SKM-1 treated with dmso at 0.1 percent for 144 hours (cell line): Measurements from ENCODE around the gene DNAH1.

Source experiments
- DNase-seq: peaks from one replicate; lab custom pipeline; 2025; ENCODE audit not compliant: unreplicated experiment; lab: John Stamatoyannopoulos, UW

The DNAH1 gene

DNA sequence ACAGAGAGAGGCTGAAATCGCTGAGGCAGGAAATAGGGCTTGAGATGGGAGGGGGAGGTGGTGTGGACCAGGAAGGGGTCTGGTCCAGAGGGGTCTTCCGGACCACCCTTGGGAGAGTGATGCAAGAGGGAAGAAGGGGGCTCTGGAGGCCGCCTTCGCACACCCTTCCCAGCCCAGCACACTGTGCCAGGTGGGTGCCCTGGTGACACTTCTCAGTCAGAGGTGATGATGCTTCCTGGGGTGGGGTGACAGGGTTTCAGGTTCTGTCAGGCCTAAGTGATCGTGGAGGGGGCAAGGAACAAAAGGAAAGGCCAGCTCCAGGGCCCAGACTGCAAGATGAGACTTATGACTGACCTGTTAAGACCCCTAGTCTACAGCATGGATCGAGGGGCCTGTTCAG lies 116.1 kb downstream of the DNAH1 start:
- DNase-seq: no peak

DNA sequence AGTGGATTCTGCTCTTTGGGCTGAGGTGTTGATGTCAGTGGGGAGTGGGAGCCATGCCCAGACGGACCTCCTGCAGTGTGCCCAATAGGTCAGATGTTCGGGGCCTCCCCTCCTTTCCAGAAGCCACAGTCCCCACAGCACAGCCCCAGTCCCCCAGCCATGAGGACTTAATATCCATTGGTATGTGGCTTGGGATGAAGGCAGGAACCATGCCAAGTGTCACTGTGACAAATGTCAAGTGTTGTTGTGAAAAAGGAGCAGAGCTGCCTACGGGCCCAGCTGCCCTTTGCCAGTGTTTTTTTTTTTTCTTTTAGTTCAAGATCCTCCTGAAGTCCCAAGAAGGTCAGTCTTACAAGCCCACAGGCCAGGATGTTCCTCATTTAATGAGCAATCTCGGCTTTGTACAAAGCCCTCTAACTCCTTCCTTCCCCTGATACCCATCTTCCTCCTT lies 116.6 kb downstream of the DNAH1 start:
- DNase-seq: peak; percentile 10

DNA sequence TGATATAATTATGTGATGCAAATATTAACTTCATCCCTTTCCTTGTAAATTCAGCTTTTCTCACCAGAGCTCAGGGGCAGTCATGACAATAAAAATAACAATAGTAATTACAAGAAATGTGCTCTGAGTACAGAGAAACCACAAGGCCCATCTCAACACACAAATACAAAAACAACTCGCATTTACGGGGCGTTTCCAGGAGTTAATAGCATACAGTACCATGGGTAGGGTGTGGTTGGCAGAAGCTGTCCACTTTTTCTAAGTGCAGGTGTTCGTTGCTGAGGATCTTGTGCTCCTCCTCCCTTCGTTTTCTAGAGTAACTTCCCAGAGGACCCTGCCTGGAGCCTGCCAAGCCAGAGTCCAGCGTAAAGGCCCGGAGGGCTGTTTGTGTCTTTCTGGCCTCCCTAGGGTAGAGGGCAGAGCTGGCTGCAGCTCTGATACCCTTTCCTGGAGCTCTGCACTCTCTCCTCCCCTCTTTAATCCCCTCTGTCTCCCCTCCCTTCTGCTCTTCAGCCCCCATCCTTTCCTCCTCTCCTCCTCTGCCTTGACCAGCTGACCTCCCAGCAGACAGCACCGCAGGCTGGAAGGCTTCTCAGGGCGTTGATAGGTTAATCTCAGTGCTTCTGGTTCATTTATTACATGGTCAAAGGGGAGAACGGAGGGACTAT lies 117.3 kb downstream of the DNAH1 start:
- DNase-seq: no peak

DNA sequence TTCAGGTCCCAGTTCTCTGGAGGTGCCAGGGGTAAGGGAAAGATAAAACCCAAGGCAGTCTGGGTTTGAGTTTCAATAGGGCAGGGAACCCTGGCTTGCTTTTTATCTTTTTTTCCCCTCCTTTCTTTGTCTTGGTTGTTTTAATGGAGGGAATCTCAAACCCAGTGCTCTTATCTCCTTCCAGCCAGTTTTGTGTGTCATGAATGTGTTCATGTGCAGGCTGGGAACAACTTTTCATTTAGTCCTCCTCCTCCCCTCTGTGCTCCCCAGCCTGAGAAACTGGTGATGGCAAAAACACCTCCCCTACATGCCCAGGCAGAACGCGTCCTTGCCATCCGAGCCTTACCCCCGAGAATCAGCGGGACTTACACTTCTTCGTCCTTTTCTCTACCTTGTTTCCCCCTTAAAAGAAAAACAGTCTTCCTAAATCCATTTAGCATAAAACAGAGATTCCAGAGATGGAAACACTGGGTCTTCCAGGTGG lies 117.9 kb downstream of the DNAH1 start:
- no peak for DNase-seq

DNA sequence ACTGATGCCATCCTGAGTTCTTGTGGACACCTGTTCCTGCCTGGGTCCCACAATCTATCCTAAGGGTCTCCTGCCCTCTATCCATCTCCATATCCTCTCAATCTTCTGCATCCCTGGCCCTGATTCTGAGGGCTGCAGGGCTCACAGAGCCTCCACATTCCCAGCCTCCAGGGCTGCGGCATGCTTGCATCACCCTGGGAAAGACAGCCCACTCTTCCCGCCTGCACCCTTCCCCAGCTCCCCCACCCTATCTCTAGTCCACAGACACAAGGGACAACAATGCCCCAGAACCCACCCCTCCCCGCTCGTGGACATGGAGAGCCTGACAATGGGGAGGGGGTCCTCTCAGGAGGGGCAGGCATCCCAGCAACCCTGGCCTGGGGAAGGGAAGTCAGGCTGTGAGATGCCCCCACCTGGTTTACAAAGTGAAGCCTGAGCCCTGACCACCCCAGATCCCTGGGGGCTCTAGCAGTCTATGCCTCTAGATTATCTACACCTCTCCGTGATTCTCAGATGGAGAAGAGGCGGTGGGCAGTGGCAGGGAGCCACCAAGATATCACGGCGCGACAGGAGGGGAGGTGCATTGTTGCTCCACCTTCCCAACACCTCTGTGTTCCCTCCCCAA lies 118.5 kb downstream of the DNAH1 start:
- no peak for DNase-seq

DNA sequence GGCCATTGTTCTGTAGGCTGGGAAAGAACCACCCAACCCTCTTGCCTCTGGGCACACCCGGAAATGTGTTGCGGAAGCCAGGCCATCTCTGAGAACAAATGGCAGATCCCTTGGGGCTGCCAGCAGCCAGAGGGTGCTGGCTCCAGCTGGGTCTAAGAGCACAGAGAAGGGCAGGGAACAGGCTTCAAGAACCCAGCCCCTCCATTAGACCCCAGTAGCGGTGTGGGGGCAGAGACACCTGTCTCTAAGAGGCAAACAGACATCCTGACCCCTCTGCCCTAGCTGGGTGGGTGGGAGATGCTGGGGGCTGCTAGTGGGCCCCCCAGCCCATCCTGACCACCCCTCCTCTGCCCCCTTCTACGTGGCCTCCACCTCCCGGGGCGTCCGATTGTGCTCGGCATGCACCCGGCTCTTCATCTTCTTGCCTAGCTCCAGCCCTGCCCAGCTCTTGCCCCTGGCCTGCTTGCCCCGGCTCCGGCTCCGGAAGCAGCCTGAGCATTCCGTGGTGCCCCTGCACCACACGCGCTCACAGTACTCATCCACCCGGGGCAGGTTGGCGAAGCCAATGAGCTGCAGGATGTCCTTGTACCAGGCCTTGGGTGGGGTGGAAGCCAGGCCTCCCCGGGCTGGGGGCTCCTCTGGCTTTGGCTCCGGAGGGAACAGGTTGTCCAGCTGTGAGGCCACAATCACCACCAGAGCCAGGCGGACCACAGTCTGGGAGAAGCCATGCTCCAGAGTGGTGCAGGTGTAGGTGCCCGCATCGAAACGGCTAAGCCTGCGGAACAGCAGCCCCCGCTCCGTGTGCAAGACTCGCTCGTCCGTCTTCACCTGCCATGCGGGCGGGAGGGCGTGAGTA lies 119.4 kb downstream of the DNAH1 start:
- no peak for DNase-seq

DNA sequence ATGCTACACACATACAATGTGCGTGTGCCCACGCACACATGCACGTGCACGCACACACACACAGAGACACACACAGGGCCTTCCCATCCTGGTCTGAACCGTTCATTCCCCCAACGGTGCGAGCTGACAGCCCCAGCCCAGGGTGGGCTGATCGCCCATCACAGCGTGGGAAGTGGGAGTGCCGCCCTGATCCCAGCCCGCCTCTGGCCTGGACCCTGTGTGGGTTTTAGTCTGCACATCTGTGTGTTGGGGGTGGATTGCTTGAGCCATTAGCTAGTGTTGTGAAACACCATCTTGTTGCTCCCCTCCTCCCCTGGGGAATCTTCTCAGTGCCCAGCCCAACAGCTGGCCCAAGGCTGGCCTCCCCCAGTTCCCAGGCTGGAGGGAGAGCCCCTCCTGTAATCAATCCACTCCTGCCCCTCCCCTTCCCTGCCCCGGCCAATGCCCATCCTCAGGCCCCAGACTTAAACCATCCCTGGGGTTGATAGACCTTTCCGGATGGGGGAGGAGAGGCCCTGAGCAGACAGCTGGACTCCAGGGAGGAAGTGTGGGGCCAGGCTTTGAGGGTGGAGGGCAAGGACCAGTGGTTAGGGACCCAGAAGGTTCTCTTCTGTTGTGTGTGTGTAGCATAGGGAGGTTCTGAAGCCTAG lies 120.5 kb downstream of the DNAH1 start:
- DNase-seq: peak; percentile 75

DNA sequence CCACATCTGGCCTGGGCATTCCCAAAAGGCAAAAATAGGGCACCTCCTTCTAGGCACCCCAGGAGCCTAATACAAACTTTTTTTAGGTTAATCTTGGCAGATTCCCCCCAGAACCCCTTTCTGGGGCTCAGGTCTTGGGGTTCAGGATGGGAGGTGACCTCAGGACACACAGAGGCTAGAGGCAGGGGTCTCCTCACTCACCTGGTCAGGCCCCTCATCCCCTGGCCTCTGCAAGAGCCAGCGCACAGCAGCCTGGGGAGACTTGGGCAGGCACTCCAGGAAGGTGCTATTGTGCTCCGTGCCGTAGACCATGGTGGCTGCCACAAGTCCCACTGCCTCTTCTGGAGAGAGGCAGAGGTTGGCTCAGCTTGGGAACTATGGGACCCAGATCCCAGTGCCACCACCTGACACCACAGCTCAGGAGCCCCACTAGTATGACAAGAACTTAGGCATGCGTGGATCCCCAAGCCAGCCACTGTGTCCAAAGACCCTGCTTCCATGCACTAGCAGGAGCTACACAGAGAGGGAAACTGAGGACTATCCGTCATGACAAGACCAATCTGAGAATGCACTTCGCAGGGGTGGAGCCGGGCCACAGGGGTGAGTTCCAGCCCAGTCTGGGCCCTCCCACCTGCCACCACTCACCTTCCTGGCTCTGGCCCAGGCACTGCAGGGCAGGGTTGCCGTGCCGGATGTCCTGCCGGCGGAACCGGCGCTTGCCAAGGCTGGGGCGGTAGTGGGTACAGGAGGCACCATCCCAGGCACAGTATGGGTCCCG lies 121.4 kb downstream of the DNAH1 start:
- no peak for DNase-seq

DNA sequence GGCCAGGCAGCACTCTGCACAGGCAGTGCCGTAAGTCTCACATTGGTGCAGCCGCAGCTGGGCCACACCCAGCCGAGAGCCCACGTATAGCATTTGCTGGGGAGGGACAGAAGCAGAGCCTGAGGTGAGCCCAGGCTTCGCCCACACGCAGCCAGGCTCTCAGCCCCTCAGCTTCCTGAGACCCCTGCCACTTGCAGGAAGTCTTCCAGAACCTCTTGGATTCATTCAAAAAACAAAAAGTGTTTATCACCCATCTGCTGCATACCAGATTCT lies 121.9 kb downstream of the DNAH1 start:
- DNase-seq: no peak

DNA sequence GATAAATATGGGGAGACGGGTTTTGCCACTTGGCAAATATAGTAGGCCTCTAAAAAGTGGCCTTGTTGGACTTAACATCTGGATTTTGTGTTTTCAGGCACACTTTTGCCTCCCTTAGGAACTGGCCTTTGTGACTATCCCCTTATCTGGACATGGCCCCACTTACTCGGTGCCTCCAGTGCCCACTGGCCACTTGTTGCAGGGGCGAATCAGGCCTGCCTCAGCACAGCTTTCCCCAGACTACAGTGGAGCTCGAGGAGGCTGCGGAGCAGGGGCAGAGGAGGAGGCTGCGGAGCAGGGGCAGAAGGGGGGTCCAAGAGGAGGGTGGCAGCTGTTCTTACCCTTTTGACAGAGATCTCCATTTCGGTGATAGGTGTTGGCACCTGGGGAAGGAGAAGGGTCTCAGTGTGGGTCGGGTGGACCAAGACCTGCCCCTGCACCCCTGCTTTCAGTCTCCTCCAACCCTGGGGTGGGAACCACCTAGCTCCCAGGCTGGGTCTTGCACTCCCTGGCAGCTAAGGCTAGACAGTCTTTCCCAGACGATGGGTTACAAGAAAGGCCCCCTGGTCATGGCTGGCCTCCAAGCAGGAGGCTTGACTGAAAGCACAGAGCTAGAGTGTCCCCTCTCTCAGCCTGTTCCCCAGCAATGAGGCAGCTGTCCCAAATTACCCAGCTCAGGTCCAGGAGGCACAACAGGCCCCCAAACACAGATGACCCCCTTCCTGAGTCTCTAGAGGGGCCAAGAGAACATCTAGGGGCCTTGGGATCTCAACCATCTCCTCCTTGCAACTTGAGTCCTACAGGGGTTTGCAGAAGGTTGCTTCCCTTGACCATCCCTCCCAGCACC lies 122.7 kb downstream of the DNAH1 start:
- DNase-seq: no peak

DNA sequence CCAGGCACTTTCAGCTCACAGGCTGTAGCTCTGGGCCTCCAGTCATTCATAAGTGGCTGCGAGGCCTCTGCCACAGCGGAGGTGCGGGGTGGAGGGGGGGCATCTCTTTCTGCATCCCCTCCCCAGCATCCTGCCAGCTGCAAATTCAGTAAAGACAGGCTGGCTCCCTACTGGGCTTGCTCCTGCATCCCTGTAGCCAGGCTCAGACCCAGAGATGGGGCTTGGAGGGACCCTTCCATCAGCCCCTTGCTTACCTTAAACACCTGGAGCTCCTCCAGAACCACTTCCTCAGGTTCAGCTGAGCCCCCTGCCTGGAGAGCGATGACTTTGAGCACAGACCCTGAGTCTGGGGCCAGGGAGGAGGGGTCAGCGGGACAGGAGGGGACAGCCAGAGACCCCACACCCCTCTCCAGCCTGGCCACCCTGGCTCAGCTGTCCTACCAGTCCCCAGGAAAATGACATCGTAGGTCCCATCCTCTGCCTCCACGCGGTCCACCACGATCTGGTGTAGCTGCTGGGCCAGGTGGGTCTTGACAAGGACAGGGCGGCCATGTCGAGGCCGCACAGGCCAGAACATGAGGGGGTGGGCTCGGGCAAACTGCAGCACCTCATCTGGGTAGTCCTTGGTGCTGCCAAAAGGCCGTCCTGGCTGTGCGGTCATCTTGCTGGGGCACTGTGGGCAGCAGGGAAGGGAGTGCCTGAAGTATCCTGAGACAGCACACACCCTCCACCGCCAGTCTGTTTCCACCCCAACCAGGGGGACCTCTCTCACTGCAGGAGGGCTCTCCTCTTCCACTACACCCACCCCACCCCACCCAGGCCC lies 123.5 kb downstream of the DNAH1 start:
- no peak for DNase-seq

DNA sequence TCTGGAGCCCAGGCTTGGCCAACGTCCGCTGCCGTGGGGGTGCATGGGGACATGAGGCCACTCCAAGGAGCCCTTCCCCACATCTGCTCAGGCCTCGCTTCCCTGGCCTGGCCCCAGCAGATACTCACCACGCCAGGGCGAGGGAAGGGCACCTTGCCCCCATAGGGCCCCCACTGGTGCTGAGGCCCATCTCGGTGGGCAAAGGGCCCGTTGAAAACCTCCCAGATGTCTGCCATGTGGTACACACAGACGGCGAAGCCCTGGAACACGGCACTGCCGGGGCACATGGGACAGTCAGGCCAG lies 124.1 kb downstream of the DNAH1 start:
- no peak for DNase-seq

DNA sequence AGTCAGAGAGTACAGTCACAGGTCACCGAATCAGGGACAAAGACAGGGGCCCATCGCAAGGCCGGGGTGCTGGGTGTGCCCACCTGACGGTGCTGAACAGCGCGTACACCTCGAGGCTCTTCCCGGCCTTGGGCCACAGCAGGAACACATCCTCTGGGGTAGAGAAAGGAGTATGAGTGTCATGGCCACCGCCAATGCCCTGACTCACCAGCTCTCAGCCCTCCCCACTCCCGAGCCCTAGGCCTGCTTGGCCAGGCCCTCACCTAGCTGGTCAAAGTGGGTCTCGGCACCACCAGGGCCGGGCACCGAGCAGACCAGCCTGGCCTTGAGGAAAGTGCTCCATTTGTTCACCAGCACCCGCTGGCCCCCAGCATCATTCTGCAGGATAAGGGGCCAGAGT lies 124.6 kb downstream of the DNAH1 start:
- no peak for DNase-seq

DNA sequence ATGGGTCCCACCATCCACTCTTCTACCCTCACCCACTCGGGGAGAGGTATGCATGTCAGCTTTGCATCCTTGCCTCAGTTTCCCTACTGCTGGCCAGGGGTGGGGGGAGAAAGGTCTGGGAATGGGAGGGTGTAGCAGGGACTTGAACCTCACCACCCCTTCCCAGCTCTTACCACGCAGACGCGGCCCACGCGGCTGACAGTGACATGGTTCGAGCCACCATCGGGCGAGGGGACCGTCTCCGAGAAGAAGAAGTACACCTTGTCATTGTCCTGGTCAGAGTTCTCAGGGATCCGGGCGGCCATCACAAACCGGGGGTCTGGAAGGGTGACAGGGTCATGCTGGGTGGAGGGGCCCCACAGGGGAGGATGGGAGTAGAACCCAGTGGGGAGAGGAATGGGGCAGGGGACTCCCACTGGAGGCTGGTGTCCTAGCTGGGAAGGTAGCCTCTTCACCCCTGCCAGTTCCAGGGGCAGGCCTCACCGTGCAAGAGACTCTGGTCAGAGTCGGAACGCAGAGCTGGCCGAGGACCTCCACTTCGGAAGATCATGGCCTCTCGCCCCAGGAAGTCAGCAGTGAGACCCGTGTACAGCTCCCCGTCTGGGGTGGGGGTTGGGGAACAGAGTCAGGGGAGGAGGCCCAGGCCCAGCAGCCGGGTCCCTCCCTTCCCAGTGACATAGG lies 125.1 kb downstream of the DNAH1 start:
- DNase-seq: no peak

DNA sequence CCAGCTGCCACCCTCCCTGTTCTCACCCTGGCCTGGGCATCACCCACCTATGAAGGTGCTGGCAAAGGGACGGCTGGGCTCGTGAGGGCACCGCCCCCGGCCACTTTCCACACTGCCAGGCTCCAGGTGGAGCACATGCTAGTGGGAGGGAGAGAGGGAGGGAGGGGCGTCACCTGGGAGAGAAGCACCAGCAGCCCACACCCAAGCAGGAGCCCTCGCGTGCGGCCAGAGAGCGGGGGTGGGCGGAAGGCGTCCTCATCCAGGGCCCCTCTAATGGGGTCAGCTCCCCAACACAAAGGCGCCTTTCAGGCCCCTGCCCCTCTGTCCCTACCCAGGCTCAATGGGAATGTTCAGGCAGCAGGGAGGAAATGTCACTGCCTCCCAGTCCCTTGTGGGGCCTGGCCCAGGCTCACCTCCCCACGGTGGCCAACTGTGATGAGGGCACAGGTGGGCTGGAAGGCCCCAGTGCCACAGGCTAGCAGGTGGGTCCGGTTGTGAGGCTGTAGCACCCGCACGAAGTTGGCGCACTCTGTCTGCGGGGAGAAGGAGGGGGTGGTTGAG lies 125.7 kb downstream of the DNAH1 start:
- no peak for DNase-seq

DNA sequence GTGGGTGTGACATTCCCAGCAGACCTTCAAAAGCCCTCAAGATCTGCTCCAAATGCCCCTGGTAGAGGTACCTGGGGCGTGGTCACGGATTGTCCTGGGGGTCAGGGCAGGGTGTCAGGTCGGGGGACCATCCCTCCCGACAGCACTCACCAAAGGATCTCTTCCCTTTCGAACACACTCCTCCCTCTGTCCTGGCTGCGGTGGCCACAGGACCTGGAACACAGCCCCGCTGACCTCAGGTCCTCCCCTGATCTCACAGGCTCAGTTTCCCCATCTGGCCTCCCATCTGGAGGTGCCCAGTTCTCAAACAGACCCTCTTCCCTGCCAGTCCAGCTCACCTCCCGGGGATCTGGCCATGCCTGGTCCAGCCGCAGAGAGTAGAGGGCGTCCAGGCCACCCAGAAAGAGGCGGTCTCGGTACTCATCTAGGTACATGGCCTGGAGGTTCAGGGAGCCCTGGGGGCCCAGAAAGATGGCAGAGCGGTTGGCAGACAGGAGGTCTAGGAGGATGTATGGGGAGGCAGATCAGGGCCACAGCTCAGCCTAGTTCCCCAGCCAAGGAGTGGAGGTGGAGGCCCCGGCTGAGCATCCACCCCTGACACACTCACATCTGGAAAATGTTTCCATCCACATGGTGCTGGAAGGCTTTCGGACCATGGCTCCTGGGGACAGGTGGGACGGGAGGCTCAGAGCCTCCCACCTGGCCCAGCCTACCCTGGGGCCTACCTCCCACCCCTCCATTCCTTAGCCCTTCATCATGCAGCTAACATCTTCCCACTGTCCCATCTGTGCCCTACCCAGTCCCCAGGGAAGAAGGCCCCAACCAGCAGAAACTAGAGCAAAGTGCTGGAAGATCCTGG lies 126.5 kb downstream of the DNAH1 start:
- no peak for DNase-seq

DNA sequence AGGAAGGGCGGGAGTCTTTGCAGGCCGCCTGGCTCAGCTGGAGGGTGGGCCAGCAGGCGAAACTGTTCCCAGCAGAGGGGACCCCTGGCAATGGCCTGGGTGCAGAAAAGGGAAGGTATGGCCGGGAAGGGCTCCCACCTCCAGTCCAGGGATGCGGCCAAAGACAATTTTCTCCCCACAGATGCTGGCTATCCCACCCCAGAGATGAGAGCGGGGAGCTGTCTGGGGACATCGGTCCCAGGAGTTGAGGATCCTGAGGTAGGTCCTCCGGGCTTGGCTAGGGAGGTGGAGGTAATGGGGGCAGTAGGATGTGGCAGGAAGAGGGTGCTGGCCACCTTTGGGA lies 127.1 kb downstream of the DNAH1 start:
- DNase-seq: no peak
